ENCODE results near the gene PDE4D. TPM values are rescaled to one million over a fixed set of nuclear protein-coding genes. Genes with fewer than 3 reads are reported as not detected.

The PDE4D gene
- total RNA-seq, 1 donor from 2014 or later: 7.6 TPM

- TF ChIP-seq CTCF (IDR thresholded peaks at IDR 0.05; ENCODE audit: unreplicated experiment): no peak
- H3K9me3 Mint-ChIP-seq (ENCODE audit: low read depth): no peaks in the 10 kb centered on the region
- no peak for DNase-seq (ENCODE audit: low spot score, unreplicated experiment)
- H3K36me3 Mint-ChIP-seq (ENCODE audit: insufficient read depth): no peaks in the 10 kb centered on the region
- H3K27me3 Mint-ChIP-seq: peaks cover 5% of the 10 kb centered on the region
- peaks cover 17% of the 10 kb centered on the region for H3K4me1 Mint-ChIP-seq (ENCODE audit: low read depth)
- no peak overlapping the region for H3K4me3 Mint-ChIP-seq (ENCODE audit: low read depth)
- H3K27ac Mint-ChIP-seq: no peak overlapping the region
Observed at GRCh38 chr5:59485107-59485506, 408.4 kb downstream of the PDE4D start.

- Mint-ChIP-seq H3K4me1 (ENCODE audit: low read depth) (peaks cover 17% of the 10 kb centered on the region), H3K4me3 (ENCODE audit: low read depth) (no peak overlapping the region)
Observed at GRCh38 chr5:59484618-59485017, 408.9 kb downstream of the PDE4D start.

GRCh38 chr5:59483971-59484472, 409.5 kb downstream of the PDE4D start:
- no peak for TF ChIP-seq CTCF (IDR thresholded peaks at IDR 0.05; ENCODE audit: unreplicated experiment)
- no peaks in the 10 kb centered on the region for H3K9me3 Mint-ChIP-seq (ENCODE audit: low read depth)
- peaks cover 17% of the 10 kb centered on the region for H3K4me1 Mint-ChIP-seq (ENCODE audit: low read depth)
- H3K4me3 Mint-ChIP-seq (ENCODE audit: low read depth): no peak overlapping the region
- H3K27me3 Mint-ChIP-seq: peaks cover 5% of the 10 kb centered on the region
- no peak overlapping the region for H3K27ac Mint-ChIP-seq
- H3K36me3 Mint-ChIP-seq (ENCODE audit: insufficient read depth): no peaks in the 10 kb centered on the region
- no peak for DNase-seq (ENCODE audit: low spot score, unreplicated experiment)

More at GRCh38 chr5:59484618-59485017, 408.9 kb downstream of the PDE4D start:
- Mint-ChIP-seq H3K27ac (no peak overlapping the region), H3K36me3 (ENCODE audit: insufficient read depth) (no peaks in the 10 kb centered on the region), H3K9me3 (ENCODE audit: low read depth) (no peaks in the 10 kb centered on the region), H3K27me3 (peaks cover 5% of the 10 kb centered on the region)
- no peak for TF ChIP-seq CTCF (IDR thresholded peaks at IDR 0.05; ENCODE audit: unreplicated experiment)
- DNase-seq (ENCODE audit: low spot score, unreplicated experiment): no peak

- Mint-ChIP-seq H3K4me3 (ENCODE audit: low read depth) (no peak overlapping the region), H3K27me3 (no peaks in the 10 kb centered on the region), H3K9me3 (ENCODE audit: low read depth) (peaks cover 4% of the 10 kb centered on the region)
Observed at GRCh38 chr5:59479086-59479485, 414.4 kb downstream of the PDE4D start.

GRCh38 chr5:59474324-59474723, 419.2 kb downstream of the PDE4D start:
- Mint-ChIP-seq H3K27me3 (no peaks in the 10 kb centered on the region), H3K36me3 (ENCODE audit: insufficient read depth) (no peaks in the 10 kb centered on the region), H3K4me1 (ENCODE audit: low read depth) (no peaks in the 10 kb centered on the region), H3K4me3 (ENCODE audit: low read depth) (no peak overlapping the region), H3K9me3 (ENCODE audit: low read depth) (peaks cover 4% of the 10 kb centered on the region), H3K27ac (no peak overlapping the region)
- no peak for TF ChIP-seq CTCF (IDR thresholded peaks at IDR 0.05; ENCODE audit: unreplicated experiment)
- DNase-seq (ENCODE audit: low spot score, unreplicated experiment): no peak

More at GRCh38 chr5:59479086-59479485, 414.4 kb downstream of the PDE4D start:
- H3K4me1 Mint-ChIP-seq (ENCODE audit: low read depth): no peaks in the 10 kb centered on the region
- TF ChIP-seq CTCF (IDR thresholded peaks at IDR 0.05; ENCODE audit: unreplicated experiment): no peak
- H3K36me3 Mint-ChIP-seq (ENCODE audit: insufficient read depth): no peaks in the 10 kb centered on the region
- no peak for DNase-seq (ENCODE audit: low spot score, unreplicated experiment)
- H3K27ac Mint-ChIP-seq: no peak overlapping the region

Data from progenitor cell of endocrine pancreas (in vitro differentiated cells).